SU-DHL-6 (cell line): ENCODE results near the gene SH3BP5L.

Source experiments
- H2AFZ ChIP-seq: fragments of 200-600 bp; sonication (generic); 2 replicates; pipeline ENCODE4 v1.6.1; 2014; ENCODE audit warnings: low read depth, mild to moderate bottlenecking, moderate library complexity, mixed read lengths, antibody characterized with exemption, low read length; ENCODE audit not compliant: severe bottlenecking
- H3F3A ChIP-seq: fragments of 200-600 bp; shearing (Covaris generic); 2 replicates; pipeline ENCODE4 v1.6.0; 2016; ENCODE audit warnings: antibody characterized with exemption, mild to moderate bottlenecking; ENCODE audit not compliant: insufficient read depth
- H3K27ac ChIP-seq: fragments of 200-600 bp; sonication (generic); 2 replicates; pipeline ENCODE4 v1.5.1; 2016; ENCODE audit warnings: low read depth, mild to moderate bottlenecking, low read length, moderate library complexity, mixed read lengths
- H3K27me3 ChIP-seq: fragments of 200-600 bp; sonication (generic), shearing (Covaris generic); 2 replicates; pipeline ENCODE4 v1.6.0; 2014; ENCODE audit warnings: mild to moderate bottlenecking, low read length
- H3K36me3 ChIP-seq: fragments of 200-600 bp; sonication (generic); 2 replicates; pipeline ENCODE4 v1.6.1; 2014; ENCODE audit warnings: mild to moderate bottlenecking, low read length, mixed read lengths
- H3K4me2 ChIP-seq: fragments of 300-600, 200-600 bp; shearing (Covaris generic), sonication (generic); 2 replicates; pipeline ENCODE4 v1.6.0; 2014; ENCODE audit warnings: low read length, low read depth, mild to moderate bottlenecking; ENCODE audit not compliant: poor library complexity, severe bottlenecking
- H3K4me3 ChIP-seq: fragments of 200-600 bp; sonication (generic); 2 replicates; pipeline ENCODE4 v1.5.1; 2014; ENCODE audit warnings: antibody characterized with exemption, low read length, mild to moderate bottlenecking, mixed read lengths; ENCODE audit not compliant: insufficient read depth, poor library complexity, severe bottlenecking
- H3K79me2 ChIP-seq: fragments of 200-600 bp; sonication (generic); 2 replicates; pipeline ENCODE4 v1.6.1; 2014; ENCODE audit warnings: mild to moderate bottlenecking, low read length, moderate library complexity; ENCODE audit not compliant: insufficient read depth
- H3K9ac ChIP-seq: fragments of 200-600 bp; sonication (generic); 2 replicates; pipeline ENCODE4 v1.7.0; 2014; ENCODE audit warnings: mild to moderate bottlenecking, low read length
- H3K9me2 ChIP-seq: fragments of 200-600 bp; sonication (generic); replicated peaks from 2 replicates; pipeline ENCODE4 v1.6.1; 2014; ENCODE audit warnings: low read length; ENCODE audit not compliant: insufficient read depth
- H3K9me3 ChIP-seq: fragments of 200-600 bp; sonication (generic); 2 replicates; pipeline ENCODE4 v1.6.1; 2014; ENCODE audit warnings: low read length, mixed read lengths; ENCODE audit not compliant: insufficient read depth
- H4K20me1 ChIP-seq: fragments of 200-600 bp; sonication (generic); 2 replicates; pipeline ENCODE4 v1.6.1; 2014; ENCODE audit warnings: low read depth, mild to moderate bottlenecking, antibody characterized with exemption, low read length, moderate library complexity, mixed read lengths
- EZH2phosphoT487 ChIP-seq: fragments of 200-600 bp; sonication (generic), shearing (Covaris generic); conservative IDR thresholded peaks from 2 replicates; pipeline ENCODE4 v1.6.1; 2018; ENCODE audit warnings: mild to moderate bottlenecking, antibody characterized with exemption, low read length, moderate library complexity, mixed read lengths
- TF ChIP-seq, protein P1 (sequence below): fragments of 200-600 bp; sonication (generic); IDR thresholded peaks from one replicate; pipeline ENCODE4 v1.5.1; 2017; ENCODE audit warnings: antibody characterized with exemption, mild to moderate bottlenecking, low read length, moderate library complexity; ENCODE audit not compliant: insufficient read depth, poor library complexity, severe bottlenecking

Gene SH3BP5L

DNA sequence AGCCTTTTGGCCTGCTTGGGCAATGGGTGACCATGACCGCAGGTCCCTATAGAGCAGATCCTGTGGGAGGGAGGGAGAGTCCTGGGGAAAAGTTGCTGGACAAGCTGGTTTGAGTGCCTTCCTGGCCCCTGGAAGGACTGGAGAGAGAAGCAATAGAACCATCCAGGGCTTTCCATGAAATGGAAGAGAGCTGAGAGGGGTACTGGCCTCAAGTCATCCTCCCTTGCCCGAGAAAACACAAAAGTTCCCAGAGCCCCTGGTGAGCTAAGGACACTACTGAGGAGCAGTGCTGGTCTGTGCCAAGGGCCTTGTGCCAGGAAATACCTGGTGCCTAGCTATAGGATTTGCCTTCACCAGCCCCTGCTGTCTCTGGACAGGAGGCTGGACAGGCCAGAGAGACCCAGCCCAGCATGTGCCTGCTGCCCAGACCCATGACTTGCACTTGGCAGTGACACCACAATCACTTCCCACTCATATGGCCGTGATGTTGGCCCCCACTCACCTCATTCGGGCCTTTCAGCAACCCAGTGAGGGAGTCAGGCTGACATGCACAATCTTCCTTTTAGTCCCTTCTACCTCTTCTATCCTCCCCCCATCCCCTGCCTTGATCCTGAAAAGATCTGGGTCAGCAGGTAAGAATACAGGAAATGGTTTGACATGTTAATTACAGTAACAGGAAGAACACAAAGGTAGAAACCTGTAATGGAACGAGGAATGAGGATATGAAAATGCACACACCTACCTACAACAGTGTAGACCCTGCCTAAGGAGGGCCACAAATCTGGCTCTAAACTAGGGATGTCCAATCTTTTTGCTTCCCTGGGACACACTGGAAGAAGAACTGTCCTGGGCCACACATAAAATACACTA, 7.0 kb downstream of the SH3BP5L start:
- Histone ChIP-seq H4K20me1 (no peaks in the 10 kb centered on the region), H3K79me2 (peaks cover 37% of the 10 kb centered on the region), H3K9me3 (no peaks in the 10 kb centered on the region), H3K9ac (no peak overlapping the region), H3K4me2 (no peak overlapping the region), H3K27me3 (no peaks in the 10 kb centered on the region), H2AFZ (no peak overlapping the region), H3K9me2 (no peaks in the 10 kb centered on the region), H3K4me3 (no peak overlapping the region), H3K36me3 (no peaks in the 10 kb centered on the region), H3F3A (no peaks in the 10 kb centered on the region), H3K27ac (no peak overlapping the region)
- TF ChIP-seq EZH2phosphoT487: no peak
- TF ChIP-seq, protein P1, sequence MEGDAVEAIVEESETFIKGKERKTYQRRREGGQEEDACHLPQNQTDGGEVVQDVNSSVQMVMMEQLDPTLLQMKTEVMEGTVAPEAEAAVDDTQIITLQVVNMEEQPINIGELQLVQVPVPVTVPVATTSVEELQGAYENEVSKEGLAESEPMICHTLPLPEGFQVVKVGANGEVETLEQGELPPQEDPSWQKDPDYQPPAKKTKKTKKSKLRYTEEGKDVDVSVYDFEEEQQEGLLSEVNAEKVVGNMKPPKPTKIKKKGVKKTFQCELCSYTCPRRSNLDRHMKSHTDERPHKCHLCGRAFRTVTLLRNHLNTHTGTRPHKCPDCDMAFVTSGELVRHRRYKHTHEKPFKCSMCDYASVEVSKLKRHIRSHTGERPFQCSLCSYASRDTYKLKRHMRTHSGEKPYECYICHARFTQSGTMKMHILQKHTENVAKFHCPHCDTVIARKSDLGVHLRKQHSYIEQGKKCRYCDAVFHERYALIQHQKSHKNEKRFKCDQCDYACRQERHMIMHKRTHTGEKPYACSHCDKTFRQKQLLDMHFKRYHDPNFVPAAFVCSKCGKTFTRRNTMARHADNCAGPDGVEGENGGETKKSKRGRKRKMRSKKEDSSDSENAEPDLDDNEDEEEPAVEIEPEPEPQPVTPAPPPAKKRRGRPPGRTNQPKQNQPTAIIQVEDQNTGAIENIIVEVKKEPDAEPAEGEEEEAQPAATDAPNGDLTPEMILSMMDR: no peak

DNA sequence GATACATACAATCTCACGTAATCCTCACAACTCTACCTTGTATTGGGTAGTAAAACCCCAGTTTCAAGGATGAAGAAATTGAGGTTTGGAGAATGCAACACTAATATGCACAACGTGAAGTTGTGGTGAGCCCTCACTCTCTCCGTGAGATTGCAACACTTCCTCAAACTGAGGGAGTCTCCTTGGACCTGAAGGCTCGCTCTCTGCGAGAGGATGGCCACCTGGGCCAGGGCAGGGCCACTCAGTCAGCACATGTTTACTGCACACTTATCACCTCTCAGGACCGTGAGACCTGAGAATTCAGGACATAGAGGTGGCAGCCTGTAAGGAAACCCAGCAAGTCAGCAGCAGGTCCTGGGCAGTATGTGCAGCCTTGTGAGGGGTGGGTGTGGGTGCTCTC, 8.7 kb downstream of the SH3BP5L start:
- Histone ChIP-seq H3K27ac (no peak overlapping the region), H4K20me1 (no peaks in the 10 kb centered on the region), H3K9me3 (no peaks in the 10 kb centered on the region), H3K27me3 (no peaks in the 10 kb centered on the region), H3K9me2 (no peaks in the 10 kb centered on the region), H3K4me2 (no peak overlapping the region), H3K79me2 (peaks cover 21% of the 10 kb centered on the region), H3K36me3 (no peaks in the 10 kb centered on the region), H3K4me3 (no peak overlapping the region), H2AFZ (no peak overlapping the region), H3F3A (no peaks in the 10 kb centered on the region), H3K9ac (no peak overlapping the region)
- TF ChIP-seq, protein P1: no peak
- no peak for TF ChIP-seq EZH2phosphoT487

DNA sequence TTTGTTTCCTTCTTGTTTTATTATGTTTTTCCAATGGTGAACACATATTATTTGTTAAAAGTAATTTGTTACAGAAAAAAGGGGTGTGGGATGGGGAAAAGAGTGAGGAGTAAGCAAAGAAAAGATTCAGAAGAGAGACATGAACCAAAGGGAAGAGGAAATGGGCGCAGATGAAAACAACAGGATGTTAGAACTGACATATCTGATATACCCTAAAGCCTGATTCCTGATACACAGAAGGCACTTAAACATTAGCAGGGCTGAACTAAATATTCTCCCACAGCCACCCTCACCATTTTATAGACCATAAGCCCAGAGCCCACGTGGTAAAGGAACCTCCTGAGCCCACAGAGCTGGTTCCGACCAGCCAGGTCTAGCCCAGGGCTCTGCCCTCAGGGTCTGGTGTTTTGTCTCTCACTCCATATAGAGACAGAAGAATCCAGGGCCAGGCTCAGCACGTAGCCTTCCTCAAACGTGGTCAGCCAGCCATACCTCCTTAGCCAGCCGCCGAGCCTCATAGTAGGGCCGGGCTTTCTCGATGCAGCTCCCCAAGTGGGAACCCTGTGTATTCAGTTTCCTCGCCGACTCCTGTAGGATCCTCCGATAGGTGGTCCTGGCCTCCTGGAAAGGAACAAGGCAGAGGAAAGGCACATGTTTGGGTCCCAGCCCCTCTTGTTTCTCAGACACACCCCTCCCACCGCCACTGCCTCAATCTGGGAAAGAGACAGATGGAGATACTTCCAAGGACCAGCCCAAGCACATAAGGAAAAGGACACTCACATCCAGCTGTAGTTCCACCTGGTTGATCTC, 9.5 kb downstream of the SH3BP5L start:
- TF ChIP-seq, protein P1: no peak
- TF ChIP-seq EZH2phosphoT487: no peak
- Histone ChIP-seq H3K27ac (no peak overlapping the region), H3K36me3 (no peaks in the 10 kb centered on the region), H3K27me3 (no peaks in the 10 kb centered on the region), H4K20me1 (no peaks in the 10 kb centered on the region), H3K79me2 (peaks cover 13% of the 10 kb centered on the region; the same call in 1 of the 2 replicates), H3K4me3 (no peak overlapping the region), H3K4me2 (no peak overlapping the region), H3K9me3 (no peaks in the 10 kb centered on the region), H2AFZ (no peak overlapping the region), H3K9me2 (no peaks in the 10 kb centered on the region), H3F3A (no peaks in the 10 kb centered on the region), H3K9ac (no peak overlapping the region)
